GM18951 (cell line): Measurements from ENCODE around the gene C1orf159.
A peak's percentile ranks its signal among the peaks of the same experiment; 100 is the strongest.

Experiments used
- POLR2A ChIP-seq: IDR thresholded peaks from 4 replicates; pipeline ENCODE4 v1.6.1; 2011; ENCODE audit warnings: mild to moderate bottlenecking; ENCODE audit not compliant: insufficient read length, insufficient read depth; ENCODE audit errors: extremely low read depth
- in situ Hi-C: fragments of 300-500 bp; cut with MboI; formaldehyde crosslinking; loops from one replicate; pipeline ENCODE4 v1.12.0; 2022; ENCODE audit warnings: low sequenced_read_pairs, mixed read lengths, inconsistent platforms; ENCODE audit not compliant: unreplicated experiment

The C1orf159 gene

GRCh38 chr1:1040004-1040991 lies 75.6 kb downstream of the C1orf159 start:
- peak; percentile 47 for TF ChIP-seq POLR2A
- in situ Hi-C loops = no loop called here

- in situ Hi-C loops = no loop called here
- no peak for TF ChIP-seq POLR2A
These were observed 76.6 kb downstream of the C1orf159 start for GRCh38 chr1:1039145-1039910.

DNA sequence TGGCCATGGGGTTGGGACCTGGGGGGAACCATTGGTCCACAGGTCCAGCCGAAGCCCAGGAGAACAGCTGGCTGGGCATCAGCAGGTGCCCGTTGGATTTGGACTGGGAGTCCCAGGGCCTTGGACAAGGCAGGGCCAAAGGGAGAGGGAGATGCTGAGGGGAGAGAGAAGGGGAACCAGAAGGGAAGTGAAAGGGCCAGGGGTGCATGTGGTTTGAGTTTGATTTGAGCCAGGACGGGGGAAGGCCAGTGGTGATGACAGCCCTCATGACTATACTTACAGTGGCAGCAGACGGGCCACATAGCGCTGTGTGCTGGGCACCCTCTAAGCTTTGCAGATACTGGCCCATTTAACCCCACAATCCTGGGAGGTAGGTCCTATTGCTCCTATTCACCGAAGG lies 77.2 kb downstream of the C1orf159 start:
- in situ Hi-C loops = no loop called here
- no peak for TF ChIP-seq POLR2A

DNA sequence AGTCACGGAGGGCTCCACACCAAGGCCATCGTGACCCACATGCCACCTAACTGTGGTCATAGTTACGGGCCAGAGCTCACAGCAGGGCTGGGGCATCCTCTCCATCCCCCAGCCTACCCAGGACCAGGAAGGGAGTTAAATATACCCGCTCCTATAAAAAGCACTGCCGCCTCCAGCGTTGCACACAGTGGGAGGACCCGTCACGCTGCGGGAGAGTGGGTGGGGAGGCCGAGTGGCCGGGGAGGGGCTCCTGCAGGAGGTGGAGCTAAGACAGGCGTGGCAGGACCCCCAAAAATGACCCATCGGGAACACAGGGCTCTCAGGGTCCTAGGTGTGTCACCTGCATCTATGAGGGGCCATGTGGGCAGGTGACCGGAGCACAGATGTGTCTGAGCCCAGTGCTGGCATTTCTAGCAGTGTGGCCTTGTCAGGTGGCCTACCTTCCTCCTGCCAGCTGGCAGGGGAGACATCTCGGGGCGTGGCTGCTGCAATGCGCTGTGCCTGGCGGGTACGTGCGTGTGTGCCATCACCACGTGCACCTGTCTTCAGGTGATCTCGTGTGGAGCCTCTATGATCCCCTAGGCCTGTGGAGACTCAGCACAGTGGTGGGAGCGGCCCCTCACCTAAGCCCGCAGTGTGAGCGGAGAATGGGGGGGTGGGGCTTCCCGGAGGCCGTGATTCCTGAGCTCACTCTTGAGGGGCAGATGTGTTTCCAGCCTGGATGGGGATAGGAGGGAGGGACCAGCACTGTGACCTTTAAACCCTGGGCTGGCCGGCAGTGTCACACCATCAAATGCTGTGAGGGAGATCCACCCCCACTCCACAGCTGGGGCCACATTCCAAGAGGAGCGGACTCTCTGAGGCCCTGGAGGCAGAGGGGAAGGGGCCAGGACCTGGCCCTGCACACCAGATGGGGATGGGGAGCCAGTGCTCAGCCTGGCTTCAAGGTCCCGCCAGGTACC lies 78.2 kb downstream of the C1orf159 start:
- TF ChIP-seq POLR2A = no peak
- in situ Hi-C loops = no loop called here

- in situ Hi-C loops = no loop called here
- TF ChIP-seq POLR2A = no peak
These were observed 80.5 kb downstream of the C1orf159 start for GRCh38 chr1:1035291-1035943.

GRCh38 chr1:1034439-1034781 lies 81.5 kb downstream of the C1orf159 start:
- in situ Hi-C loops = no loop called here
- no peak for TF ChIP-seq POLR2A

- in situ Hi-C loops = no loop called here
- TF ChIP-seq POLR2A = peak; percentile 1
These were observed 82.0 kb downstream of the C1orf159 start for GRCh38 chr1:1033731-1034438.

DNA sequence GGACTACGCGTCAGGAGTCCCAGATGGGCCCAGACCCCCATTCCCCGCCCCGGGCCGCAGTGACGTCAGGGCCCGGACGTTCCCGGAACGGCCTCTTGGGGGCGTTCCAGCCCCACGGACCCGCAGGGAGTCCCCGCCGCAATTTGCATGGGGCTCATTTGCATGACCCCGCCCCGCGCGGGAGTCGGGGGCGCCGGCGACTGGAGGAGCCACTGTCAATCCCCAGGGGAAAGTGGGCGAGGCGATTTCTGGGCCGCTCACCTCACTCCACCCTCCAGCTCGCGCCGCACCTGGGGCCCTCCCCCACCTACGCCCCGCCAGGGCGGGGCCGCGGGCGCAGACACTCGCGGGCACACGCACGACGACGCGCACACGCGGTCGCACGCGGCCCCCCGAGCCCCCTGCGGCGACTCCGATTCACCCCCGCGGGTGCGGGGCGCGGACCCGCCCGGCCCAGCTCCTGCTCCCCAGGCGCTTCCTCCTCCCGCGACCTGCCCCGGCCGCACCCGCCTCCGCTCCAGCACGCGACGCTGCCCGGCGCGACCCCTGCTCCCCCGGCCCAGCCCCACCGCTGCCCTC lies 82.8 kb downstream of the C1orf159 start:
- in situ Hi-C loops = no loop called here
- peak; percentile 58 for TF ChIP-seq POLR2A

GRCh38 chr1:1032424-1032823 lies 83.5 kb downstream of the C1orf159 start:
- TF ChIP-seq POLR2A = no peak

More at GRCh38 chr1:1032424-1032823, 83.5 kb downstream of the C1orf159 start:
- in situ Hi-C loops = no loop called here
